ENCODE results near the gene TGFBR3L. TPM values are rescaled to one million over a fixed set of nuclear protein-coding genes. Genes with fewer than 3 reads are reported as not detected.
"Not testable (repeated sequence)": the region's sequence is repeated elsewhere in the genome, so short reads cannot be mapped to it uniquely, and the experiment has no call there.

TGFBR3L gene
- total RNA-seq, 1 experiment from 2014 or later = 0.94 TPM

DNA sequence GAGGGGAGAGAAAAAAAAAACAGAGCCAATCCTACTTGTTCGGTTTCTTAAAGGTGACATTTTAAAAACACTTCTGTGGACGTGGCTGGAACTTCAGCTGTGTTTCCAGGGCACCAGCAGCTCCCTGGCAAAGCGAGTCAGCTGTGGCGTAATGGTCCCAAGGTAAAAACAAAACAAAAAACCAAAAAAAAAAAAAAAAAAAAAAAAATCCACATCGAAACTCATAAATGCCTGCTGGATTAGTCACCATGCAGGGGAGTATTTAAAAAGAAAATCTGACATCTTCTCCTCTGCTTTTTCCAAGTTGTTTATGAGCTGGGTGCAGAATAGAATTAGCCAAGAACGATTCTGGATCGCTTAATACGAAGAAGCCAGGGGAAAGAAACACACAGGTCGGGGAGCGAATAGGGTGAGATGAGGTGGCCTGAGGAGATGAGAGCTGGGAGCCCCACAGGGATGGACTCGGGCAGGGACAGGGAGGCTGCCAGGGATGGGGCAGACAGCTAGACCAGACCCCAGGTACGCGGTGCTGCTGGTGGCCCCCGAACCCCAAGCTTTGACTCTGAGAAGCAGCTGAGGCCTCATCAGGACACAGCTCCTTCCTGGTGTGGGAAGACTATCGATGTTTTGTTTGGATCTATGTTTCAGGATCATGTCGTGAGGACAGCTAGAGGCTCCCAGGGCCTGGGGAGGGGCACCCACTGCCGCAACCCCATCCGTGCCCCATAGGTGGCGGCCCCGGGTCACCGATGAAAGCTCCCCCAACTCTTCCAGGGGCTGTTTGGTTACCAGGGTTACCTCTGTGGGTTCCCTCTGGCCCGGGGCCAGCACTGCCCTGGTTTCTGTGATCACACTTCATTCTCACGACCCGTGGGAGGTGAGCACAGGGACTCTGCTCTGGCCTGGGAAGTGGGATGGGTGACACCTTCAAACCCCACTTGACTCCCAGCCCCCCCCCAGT lies 14.4 kb downstream of the TGFBR3L start:
- no peaks in the 10 kb centered on the region for H3K9me3 Mint-ChIP-seq (ENCODE audit: low read depth, unreplicated experiment)
- no peak overlapping the region for H3K27ac Mint-ChIP-seq (ENCODE audit: unreplicated experiment)
- TF ChIP-seq, protein P1, sequence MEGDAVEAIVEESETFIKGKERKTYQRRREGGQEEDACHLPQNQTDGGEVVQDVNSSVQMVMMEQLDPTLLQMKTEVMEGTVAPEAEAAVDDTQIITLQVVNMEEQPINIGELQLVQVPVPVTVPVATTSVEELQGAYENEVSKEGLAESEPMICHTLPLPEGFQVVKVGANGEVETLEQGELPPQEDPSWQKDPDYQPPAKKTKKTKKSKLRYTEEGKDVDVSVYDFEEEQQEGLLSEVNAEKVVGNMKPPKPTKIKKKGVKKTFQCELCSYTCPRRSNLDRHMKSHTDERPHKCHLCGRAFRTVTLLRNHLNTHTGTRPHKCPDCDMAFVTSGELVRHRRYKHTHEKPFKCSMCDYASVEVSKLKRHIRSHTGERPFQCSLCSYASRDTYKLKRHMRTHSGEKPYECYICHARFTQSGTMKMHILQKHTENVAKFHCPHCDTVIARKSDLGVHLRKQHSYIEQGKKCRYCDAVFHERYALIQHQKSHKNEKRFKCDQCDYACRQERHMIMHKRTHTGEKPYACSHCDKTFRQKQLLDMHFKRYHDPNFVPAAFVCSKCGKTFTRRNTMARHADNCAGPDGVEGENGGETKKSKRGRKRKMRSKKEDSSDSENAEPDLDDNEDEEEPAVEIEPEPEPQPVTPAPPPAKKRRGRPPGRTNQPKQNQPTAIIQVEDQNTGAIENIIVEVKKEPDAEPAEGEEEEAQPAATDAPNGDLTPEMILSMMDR (IDR thresholded peaks at IDR 0.05; ENCODE audit: unreplicated experiment) = peak; percentile 33
- CTCF ChIA-PET = interaction anchor here (0.6 to 1.4 kb wide), 3 partner anchors 8 to 132 kb away, joined by 4 to 8 read pairs (median 6); partner anchors contain the start of genes SNAPC2 and TIMM44
- intact Hi-C loops (cut with micrococcal nuclease; ENCODE audit: unreplicated experiment) = no loop called here
- H3K27me3 Mint-ChIP-seq (ENCODE audit: unreplicated experiment) = no peaks in the 10 kb centered on the region
- H3K4me3 Mint-ChIP-seq (ENCODE audit: low read depth, unreplicated experiment) = no peak overlapping the region
- peaks cover 54% of the 10 kb centered on the region for H3K36me3 Mint-ChIP-seq (ENCODE audit: insufficient read depth, unreplicated experiment)
- peak; percentile 51 for DNase-seq
- BruUV-seq (replicated peaks) = no TSS peak
- peaks cover 8% of the 10 kb centered on the region for H3K4me1 Mint-ChIP-seq (ENCODE audit: low read depth, unreplicated experiment)

DNA sequence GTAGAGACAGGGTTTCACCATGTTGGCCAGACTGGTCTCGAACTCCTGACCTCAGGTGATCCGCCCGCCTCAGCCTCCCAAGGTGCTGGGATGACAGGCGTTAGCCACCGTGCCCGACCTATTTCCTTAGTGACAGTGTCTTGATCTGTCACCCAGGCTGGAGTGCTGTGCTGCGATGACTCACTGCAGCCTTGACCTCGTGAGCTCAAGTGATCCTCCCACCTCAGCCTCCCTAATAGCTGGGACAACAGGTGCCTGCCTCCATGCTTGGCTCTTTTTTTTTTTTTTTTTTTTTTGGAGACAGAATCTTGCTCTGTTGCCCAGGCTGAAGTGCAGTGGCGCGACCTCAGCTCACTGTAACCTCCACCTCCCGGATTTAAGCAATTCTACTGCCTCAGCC lies 15.4 kb downstream of the TGFBR3L start:
- H3K9me3 Mint-ChIP-seq (ENCODE audit: low read depth, unreplicated experiment); H3K4me1 Mint-ChIP-seq (ENCODE audit: low read depth, unreplicated experiment); DNase-seq; H3K4me3 Mint-ChIP-seq (ENCODE audit: low read depth, unreplicated experiment); H3K27ac Mint-ChIP-seq (ENCODE audit: unreplicated experiment); BruUV-seq (replicated peaks); H3K27me3 Mint-ChIP-seq (ENCODE audit: unreplicated experiment); intact Hi-C loops (cut with micrococcal nuclease; ENCODE audit: unreplicated experiment): not testable (repeated sequence)
- peaks cover 58% of the 10 kb centered on the region for H3K36me3 Mint-ChIP-seq (ENCODE audit: insufficient read depth, unreplicated experiment)
- CTCF ChIA-PET = interaction anchor here (0.7 kb wide), 1 partner anchor 28 kb away, joined by 5 read pairs; no protein-coding TSS in a partner anchor

DNA sequence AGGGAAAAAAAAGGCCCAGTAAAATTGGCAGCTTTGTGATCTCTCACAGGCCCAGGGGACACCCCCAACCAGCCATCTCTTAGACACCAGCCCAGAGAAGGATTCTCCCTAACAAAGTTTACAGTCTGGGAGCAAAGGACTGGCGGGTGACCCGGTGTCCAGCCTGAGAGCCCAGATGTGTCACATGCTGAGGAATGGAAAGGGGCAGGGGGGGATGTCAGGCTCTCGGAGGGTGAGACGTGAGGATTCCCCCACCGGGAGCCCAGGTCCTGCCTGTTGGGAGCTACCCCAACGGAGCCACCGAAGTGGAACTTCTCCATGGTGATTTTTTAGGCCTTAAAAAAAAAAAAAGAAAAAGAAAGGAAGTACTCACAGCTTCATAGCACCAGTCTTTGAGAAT lies 16.1 kb downstream of the TGFBR3L start:
- Mint-ChIP-seq H3K27me3 (ENCODE audit: unreplicated experiment) (no peaks in the 10 kb centered on the region), H3K36me3 (ENCODE audit: insufficient read depth, unreplicated experiment) (peaks cover 58% of the 10 kb centered on the region), H3K4me1 (ENCODE audit: low read depth, unreplicated experiment) (peaks cover 8% of the 10 kb centered on the region), H3K9me3 (ENCODE audit: low read depth, unreplicated experiment) (no peaks in the 10 kb centered on the region), H3K4me3 (ENCODE audit: low read depth, unreplicated experiment) (no peak overlapping the region), H3K27ac (ENCODE audit: unreplicated experiment) (no peak overlapping the region)
- DNase-seq = no peak
- intact Hi-C loops (cut with micrococcal nuclease; ENCODE audit: unreplicated experiment) = no loop called here
- CTCF ChIA-PET = no interaction called here
- BruUV-seq (replicated peaks) = no TSS peak
- TF ChIP-seq, protein P1 (IDR thresholded peaks at IDR 0.05; ENCODE audit: unreplicated experiment) = no peak

DNA sequence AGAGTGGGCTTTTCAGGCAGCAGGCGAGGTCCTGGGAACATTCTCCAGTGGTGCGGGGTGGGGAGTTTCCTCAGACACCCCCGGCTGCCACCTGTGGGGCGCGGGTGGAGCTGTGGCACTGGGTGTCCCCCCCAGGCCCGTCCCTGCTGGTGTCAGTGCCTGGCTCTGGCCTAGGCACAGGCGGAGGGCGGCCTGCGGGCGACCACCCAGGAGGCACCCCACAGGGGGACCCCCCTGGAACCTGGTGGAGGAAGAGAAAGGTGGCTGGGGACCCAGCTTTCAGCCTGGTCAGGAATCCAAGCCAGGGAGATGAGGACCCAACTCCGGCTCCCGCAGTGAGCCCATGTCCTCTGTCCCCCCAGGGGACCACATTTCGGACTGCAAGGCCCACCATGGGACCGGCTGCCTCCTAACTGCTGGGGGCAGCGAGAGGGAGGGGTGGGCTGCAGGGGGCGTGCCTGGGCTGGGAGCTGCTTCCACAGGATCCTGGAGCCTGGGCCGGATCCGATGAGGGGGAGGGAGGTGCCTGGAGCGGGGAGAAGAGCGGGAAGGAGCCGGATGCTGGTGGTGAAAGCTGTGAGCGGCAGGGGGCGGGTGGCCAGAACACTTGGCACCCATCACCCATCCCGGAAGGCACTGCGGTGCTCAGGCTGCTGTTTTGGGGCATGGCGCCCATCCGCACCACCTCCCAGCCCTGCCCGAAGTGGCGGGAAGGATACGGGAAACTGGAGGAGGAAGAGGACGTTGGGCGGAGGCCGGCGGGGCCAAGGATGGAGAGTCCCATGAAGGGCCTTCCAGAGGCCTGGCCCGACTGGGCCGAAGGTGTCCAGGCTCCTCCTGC lies 16.8 kb downstream of the TGFBR3L start:
- no peak for DNase-seq
- Mint-ChIP-seq H3K27ac (ENCODE audit: unreplicated experiment) (no peak overlapping the region), H3K4me1 (ENCODE audit: low read depth, unreplicated experiment) (peaks cover 8% of the 10 kb centered on the region), H3K9me3 (ENCODE audit: low read depth, unreplicated experiment) (no peaks in the 10 kb centered on the region), H3K36me3 (ENCODE audit: insufficient read depth, unreplicated experiment) (peaks cover 59% of the 10 kb centered on the region), H3K27me3 (ENCODE audit: unreplicated experiment) (no peaks in the 10 kb centered on the region), H3K4me3 (ENCODE audit: low read depth, unreplicated experiment) (no peak overlapping the region)
- CTCF ChIA-PET = no interaction called here
- no TSS peak for BruUV-seq (replicated peaks)
- TF ChIP-seq, protein P1 (IDR thresholded peaks at IDR 0.05; ENCODE audit: unreplicated experiment) = no peak
- intact Hi-C loops (cut with micrococcal nuclease; ENCODE audit: unreplicated experiment) = no loop called here

Data from Calu3 (cell line).